Mammary epithelial cell (primary cell): ENCODE measurements around the gene DGAT2.

Experiments
- EZH2 ChIP-seq: IDR thresholded peaks from 2 replicates; pipeline ENCODE4 v1.6.1; 2012; ENCODE audit warnings: low read length, inconsistent platforms, borderline replicate concordance
- TF ChIP-seq, protein P1 (sequence below), 2 donors: IDR thresholded peaks in 1 of 2; conservative IDR thresholded peaks in 1 of 2; 2 replicates each; pipeline ENCODE4 v1.5.1; 2011 to 2012; ENCODE audit warnings: inconsistent platforms in 2 of 2, low read length in 2 of 2, mild to moderate bottlenecking in 2 of 2, control low read depth in 1 of 2, low read depth in 1 of 2; ENCODE audit not compliant: insufficient read depth in 1 of 2; ENCODE audit errors: extremely low read depth in 1 of 2

DNA sequence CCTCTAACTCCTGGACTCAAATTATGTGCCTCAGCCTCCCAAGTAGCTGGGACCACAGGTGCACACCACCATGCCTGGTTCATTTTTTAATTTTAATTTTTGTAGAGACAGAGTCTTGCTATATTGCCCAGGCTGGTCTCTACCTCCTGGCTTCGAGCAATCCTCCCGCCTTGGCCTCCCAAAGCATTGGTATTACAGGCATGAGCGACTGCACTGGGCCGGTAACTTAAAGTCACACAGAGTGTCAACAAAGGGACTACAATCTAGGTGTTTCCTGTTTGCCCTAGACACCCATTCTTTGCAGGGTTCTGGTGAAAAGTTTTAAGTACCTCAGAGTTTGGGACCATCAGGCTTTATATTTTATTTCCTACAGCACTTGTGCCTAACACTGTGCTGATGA is 54.8 kb downstream of the DGAT2 start:
- TF ChIP-seq, protein P1, sequence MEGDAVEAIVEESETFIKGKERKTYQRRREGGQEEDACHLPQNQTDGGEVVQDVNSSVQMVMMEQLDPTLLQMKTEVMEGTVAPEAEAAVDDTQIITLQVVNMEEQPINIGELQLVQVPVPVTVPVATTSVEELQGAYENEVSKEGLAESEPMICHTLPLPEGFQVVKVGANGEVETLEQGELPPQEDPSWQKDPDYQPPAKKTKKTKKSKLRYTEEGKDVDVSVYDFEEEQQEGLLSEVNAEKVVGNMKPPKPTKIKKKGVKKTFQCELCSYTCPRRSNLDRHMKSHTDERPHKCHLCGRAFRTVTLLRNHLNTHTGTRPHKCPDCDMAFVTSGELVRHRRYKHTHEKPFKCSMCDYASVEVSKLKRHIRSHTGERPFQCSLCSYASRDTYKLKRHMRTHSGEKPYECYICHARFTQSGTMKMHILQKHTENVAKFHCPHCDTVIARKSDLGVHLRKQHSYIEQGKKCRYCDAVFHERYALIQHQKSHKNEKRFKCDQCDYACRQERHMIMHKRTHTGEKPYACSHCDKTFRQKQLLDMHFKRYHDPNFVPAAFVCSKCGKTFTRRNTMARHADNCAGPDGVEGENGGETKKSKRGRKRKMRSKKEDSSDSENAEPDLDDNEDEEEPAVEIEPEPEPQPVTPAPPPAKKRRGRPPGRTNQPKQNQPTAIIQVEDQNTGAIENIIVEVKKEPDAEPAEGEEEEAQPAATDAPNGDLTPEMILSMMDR (conservative IDR thresholded peaks at IDR 0.05 in 1 of 2, IDR thresholded peaks at IDR 0.05 in 1 of 2; ENCODE audit: extremely low read depth in 1 of 2, insufficient read depth in 1 of 2, low read depth in 1 of 2, low read length in 2 of 2) = no peak
- TF ChIP-seq EZH2 = no peak
